SK-N-MC (cell line): ENCODE data around the gene PRICKLE1.

Experiments
- DNase-seq: peaks from one replicate; pipeline ENCODE4 v3.0.0-alpha.2; 2011; ENCODE audit warnings: low read depth, low spot score
- H3K27ac ChIP-seq: fragments of 200-600 bp; sonication (generic); 2 replicates; pipeline ENCODE4 v1.5.1; 2016; ENCODE audit warnings: mixed run types
- H3K36me3 ChIP-seq: fragments of 200-600 bp; sonication (generic); 2 replicates; pipeline ENCODE4 v1.6.1; 2017; ENCODE audit warnings: antibody characterized with exemption, low read length, mixed read lengths; ENCODE audit not compliant: insufficient read depth
- H3K4me3 ChIP-seq: fragments of 200-600 bp; sonication (generic); 2 replicates; pipeline ENCODE4 v1.5.1; 2016
- H3K9ac ChIP-seq: fragments of 200-600 bp; sonication (generic); 2 replicates; pipeline ENCODE4 v1.8.0; 2017; ENCODE audit warnings: mixed run types, mixed read lengths; ENCODE audit not compliant: insufficient read length
- H3K9me3 ChIP-seq: fragments of 200-600 bp; sonication (generic); 2 replicates; pipeline ENCODE4 v1.6.1; 2017; ENCODE audit warnings: low read depth, mild to moderate bottlenecking, antibody characterized with exemption, low read length, moderate library complexity, mixed read lengths
- EZH2 ChIP-seq: fragments of 200-600 bp; sonication (generic); IDR thresholded peaks from one replicate; pipeline ENCODE4 v1.6.1; 2017; ENCODE audit warnings: antibody characterized with exemption
- FOXP2 ChIP-seq: optimal IDR thresholded peaks from 2 replicates; pipeline ENCODE3; 2011; ENCODE audit warnings: mild to moderate bottlenecking, moderate library complexity; ENCODE audit not compliant: insufficient read depth; ENCODE audit errors: extremely low read length, control extremely low read depth
- POLR2AphosphoS5 ChIP-seq: IDR thresholded peaks from 2 replicates; pipeline ENCODE4 v1.6.1; 2012; ENCODE audit warnings: mild to moderate bottlenecking, low read depth, low read length, borderline replicate concordance

The PRICKLE1 gene

DNA sequence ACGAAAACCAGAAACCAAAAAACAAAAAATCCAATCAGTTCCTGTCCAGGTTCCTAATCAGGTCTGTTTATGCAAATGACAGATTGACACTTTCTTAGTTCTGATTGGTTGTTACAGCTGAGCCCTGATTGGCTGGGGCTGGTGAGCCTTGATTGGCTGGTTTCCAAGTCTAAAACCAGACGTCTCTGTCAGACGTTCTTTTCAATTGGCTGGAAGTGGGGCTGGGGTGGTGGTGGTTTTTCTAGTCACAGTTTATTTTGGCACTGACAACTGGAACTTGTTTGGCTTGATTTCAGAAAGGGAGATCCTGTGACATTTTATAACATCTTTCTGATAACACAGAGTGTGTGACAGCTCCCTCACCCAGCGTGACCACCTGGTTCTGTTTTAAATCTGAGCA is 36.1 kb upstream of the PRICKLE1 start:
- Histone ChIP-seq H3K27ac (no peak overlapping the region), H3K9me3 (no peaks in the 10 kb centered on the region), H3K9ac (no peak overlapping the region), H3K36me3 (no peaks in the 10 kb centered on the region), H3K4me3 (no peak overlapping the region)
- DNase-seq: no peak
- no peak for TF ChIP-seq FOXP2
- TF ChIP-seq EZH2: no peak
- TF ChIP-seq POLR2AphosphoS5: no peak

DNA sequence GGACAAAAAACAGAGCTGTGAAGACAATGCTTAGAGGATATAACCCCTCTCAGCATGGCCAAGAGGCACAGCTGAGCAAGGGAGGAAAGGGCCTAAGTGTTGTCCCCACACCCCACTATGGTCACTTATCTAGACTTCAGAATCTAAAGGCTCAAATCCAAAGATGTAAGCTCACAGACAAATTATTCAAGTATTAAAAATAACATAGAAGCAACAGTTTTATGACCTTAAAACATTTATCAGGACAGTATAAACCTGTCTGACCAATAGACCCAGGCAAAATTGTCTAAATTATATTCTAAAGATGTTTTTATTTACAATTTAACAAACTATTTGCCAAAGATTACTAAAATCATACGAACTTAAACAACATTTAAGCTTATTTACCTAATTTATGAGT is 28.1 kb upstream of the PRICKLE1 start:
- H3K9me3 ChIP-seq: no peaks in the 10 kb centered on the region; the same call in 1 of the 2 replicates

DNA sequence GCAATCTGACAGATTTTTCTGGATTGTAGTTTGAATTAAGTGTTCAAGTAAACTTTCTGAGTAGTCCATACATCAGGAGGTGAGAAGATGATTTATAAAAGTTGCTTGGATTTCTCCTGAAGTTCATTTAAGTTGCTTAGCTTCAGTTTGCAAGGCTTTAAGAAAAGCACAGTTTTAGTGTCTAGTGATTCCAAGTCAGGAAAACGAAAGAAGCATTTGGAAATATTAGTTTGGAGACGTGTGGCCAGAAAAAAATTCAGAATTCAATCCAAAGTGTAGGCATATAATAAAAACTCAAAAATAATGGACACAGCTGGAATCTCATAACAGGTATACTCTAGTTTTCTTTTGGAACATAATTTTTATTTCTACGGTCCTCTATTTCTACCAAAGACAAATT is 25.5 kb upstream of the PRICKLE1 start:
- no peak overlapping the region for H3K27ac ChIP-seq
- no peak overlapping the region for H3K4me3 ChIP-seq
- H3K9me3 ChIP-seq: no peaks in the 10 kb centered on the region; the same call in 1 of the 2 replicates
- no peak for DNase-seq
- H3K36me3 ChIP-seq: no peaks in the 10 kb centered on the region
- no peak overlapping the region for H3K9ac ChIP-seq
- TF ChIP-seq POLR2AphosphoS5 (no peak), EZH2 (no peak), FOXP2 (no peak)

More for the DNA sequence above, 28.1 kb upstream of the PRICKLE1 start:
- TF ChIP-seq FOXP2 (no peak), POLR2AphosphoS5 (no peak), EZH2 (no peak)
- Histone ChIP-seq H3K36me3 (no peaks in the 10 kb centered on the region), H3K27ac (no peak overlapping the region), H3K4me3 (no peak overlapping the region), H3K9ac (no peak overlapping the region)
- no peak for DNase-seq

DNA sequence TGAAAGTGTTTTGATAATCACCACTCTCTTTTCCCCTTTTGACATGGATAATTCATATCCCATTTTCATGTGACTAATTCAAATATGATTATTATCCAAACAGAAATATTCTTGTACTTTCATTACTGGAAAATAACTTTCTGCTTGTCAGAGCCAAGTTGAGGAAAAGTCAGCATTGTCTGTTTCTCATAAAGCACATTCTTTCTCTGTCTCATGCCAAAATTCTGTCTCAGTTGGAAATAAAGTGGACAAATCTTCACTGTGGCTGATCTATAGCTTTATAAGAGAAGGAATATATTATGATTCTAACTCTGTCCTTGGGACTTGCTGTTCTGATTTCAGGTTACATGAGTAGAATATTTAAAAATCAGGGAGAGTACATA is 22.7 kb upstream of the PRICKLE1 start:
- DNase-seq: no peak
- Histone ChIP-seq H3K27ac (no peak overlapping the region), H3K9me3 (no peaks in the 10 kb centered on the region; the same call in 1 of the 2 replicates), H3K36me3 (no peaks in the 10 kb centered on the region), H3K9ac (no peak overlapping the region), H3K4me3 (no peak overlapping the region)
- TF ChIP-seq EZH2 (no peak), POLR2AphosphoS5 (no peak), FOXP2 (no peak)

DNA sequence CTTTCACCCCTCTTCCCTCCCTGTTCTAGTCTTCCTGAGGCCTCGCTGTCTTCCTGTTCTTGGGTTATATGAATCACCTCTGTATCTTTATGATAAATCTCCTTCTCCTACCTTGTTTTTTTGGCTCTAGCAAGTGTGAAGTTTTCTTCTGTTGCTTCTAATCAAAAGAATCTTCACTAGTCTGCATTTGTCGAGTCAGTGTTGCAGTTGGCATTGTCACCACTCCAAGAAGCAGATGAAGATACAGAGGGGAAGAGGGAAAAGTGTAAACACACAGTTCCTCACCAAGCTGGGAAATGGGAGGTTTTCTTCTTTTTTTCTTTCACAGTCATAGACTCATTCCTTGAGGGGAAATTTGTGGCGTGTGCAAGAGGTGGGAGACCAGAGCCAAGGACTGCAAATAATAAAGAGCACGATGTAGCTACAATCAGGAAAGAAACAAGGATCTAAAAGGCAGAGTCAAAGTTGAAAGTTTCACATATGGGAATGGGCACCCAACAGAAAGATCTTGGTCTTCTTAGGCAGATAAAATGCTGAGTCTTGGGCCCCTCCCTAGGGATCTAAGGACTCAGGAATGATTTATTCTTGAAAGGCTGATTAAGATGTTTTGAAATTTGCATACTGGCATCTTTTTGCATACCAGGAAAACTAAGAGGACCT is 22.2 kb upstream of the PRICKLE1 start:
- no peak overlapping the region for H3K9ac ChIP-seq

DNA sequence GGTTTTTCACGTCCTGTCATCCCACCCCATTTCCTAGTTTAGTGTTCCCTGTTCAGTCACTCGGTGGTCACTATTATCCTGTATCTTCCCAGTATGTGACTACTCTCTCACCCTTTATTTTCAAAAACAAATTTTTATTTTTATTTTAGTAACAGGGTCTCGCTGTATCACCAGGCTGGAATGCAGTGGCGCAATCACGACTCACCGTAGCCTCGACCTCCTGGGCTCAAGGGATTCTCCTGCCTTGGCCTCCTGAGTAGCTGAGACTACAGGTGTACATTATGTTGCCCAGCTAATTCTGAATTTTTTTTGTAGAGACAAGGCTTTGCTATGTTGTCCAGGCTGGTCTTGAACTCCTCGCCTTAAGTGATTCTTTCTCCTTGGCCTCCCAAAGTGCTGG is 20.1 kb upstream of the PRICKLE1 start:
- no peak overlapping the region for H3K9ac ChIP-seq
- no peak for TF ChIP-seq FOXP2
- no peak for TF ChIP-seq POLR2AphosphoS5
- TF ChIP-seq EZH2: no peak
- no peaks in the 10 kb centered on the region for H3K36me3 ChIP-seq
- H3K27ac ChIP-seq: no peak overlapping the region
- H3K9me3 ChIP-seq: no peaks in the 10 kb centered on the region
- no peak for DNase-seq
- no peak overlapping the region for H3K4me3 ChIP-seq

More for the DNA sequence above, 22.2 kb upstream of the PRICKLE1 start:
- Histone ChIP-seq H3K27ac (peak overlapping the region; percentile 45; the same call in 1 of the 2 replicates), H3K9me3 (no peaks in the 10 kb centered on the region; the same call in 1 of the 2 replicates), H3K4me3 (peak overlapping the region; percentile 33; the same call in 1 of the 2 replicates), H3K36me3 (no peaks in the 10 kb centered on the region)
- DNase-seq: no peak
- no peak for TF ChIP-seq POLR2AphosphoS5
- no peak for TF ChIP-seq EZH2
- no peak for TF ChIP-seq FOXP2

DNA sequence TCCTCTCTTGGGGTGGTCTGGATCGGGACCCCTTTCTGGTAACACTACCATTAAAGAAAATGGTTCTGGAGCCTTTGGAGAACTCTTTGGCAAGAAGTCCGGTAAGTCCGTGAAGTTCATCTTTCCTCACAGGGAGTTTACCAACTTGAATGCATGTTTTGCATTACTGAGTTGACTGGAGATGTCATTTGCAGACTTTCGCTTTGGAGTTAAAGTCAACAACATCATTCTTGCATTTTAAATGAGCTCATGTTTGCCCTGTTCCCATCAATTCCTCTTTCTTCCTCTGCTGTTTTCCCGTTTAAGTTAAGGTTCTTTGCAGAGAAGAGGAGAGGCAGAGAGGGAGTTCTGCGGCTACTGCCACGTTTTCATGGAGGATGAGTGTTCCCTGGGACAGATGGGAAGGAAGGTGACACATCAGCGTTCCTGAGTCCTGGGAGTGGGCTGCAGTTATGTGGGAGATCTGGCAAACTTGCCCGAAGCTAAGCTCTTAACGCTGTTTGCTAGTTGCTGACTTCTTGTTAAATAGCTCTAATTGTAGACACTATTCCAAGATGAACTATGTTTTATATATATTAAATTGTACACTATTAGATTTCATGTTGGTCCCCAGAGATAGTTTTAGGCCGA is 18.8 kb upstream of the PRICKLE1 start:
- H3K9ac ChIP-seq: no peak overlapping the region
- no peak overlapping the region for H3K27ac ChIP-seq
- TF ChIP-seq EZH2 (no peak), POLR2AphosphoS5 (no peak), FOXP2 (no peak)
- H3K9me3 ChIP-seq: no peaks in the 10 kb centered on the region
- H3K4me3 ChIP-seq: no peak overlapping the region
- DNase-seq: no peak
- H3K36me3 ChIP-seq: no peaks in the 10 kb centered on the region

DNA sequence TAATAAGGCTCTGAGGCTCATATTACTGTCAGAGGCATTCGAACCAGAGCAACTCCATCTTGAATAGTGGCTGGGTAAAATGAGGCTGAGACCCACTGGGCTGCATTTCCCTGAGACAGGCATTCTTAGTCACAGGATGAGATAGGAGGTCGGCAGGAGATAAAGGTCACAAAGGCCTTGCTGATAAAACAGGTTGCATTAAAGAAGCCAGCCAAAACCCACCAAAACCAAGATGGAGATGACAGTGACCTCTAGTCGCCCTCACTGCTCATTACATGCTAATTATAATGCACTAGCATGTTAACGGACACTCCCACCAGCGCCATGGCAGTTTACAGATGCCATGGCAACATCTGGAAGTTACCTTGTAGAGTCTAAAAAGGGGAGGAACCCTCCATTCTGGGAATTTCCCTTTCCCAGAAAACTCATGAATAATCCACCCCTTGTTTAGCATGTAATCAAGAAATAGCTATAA is 18.1 kb upstream of the PRICKLE1 start:
- no peak for TF ChIP-seq FOXP2
- TF ChIP-seq EZH2: no peak
- Histone ChIP-seq H3K4me3 (no peak overlapping the region), H3K9ac (no peak overlapping the region), H3K36me3 (no peaks in the 10 kb centered on the region), H3K9me3 (no peaks in the 10 kb centered on the region), H3K27ac (no peak overlapping the region)
- no peak for DNase-seq

DNA sequence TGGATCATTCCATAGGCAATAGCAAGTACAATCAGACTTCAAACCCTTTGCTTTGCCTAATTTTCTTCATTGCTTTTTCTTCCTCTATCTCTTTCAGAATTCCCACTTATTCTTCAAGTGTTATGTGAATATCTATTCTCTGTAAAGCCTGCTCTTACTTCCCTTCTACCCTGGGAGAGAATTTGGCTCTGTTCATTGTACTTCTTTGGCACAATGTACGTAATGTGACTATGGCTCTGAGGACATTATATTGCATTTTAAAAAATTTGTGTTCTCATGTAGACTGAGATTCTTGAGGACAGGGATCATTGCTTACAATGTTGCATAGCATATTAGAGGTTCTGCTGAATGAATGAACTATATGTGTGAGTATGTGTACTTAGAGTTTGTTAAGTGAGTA is 16.9 kb upstream of the PRICKLE1 start:
- Histone ChIP-seq H3K36me3 (no peaks in the 10 kb centered on the region), H3K4me3 (no peak overlapping the region), H3K9me3 (no peaks in the 10 kb centered on the region), H3K9ac (no peak overlapping the region), H3K27ac (no peak overlapping the region)
- no peak for TF ChIP-seq POLR2AphosphoS5
- no peak for TF ChIP-seq FOXP2
- no peak for TF ChIP-seq EZH2
- DNase-seq: no peak
